Hair follicle dermal papilla cell (primary cell): ENCODE data around the gene DNAJC25. TPM values are rescaled to one million over a fixed set of nuclear protein-coding genes. Genes with fewer than 3 reads are reported as not detected.

Source experiments
- total RNA-seq: library from RNA; depleted of rRNA; stranded (reverse); fragments of >200 nt; gene quantifications from 2 replicates; pipeline ENCODE4 v1.2.3, GENCODE V29; 2012

The DNAJC25 gene
- total RNA-seq = 5.7 and 6.6 TPM in 2 replicates

GRCh38 chr9:111631214-111631971, at the start of gene DNAJC25:
Gene DNAJC25 (plus strand): TSS chr9:111631334. CDS start chr9:111631408, 74 bp downstream.

GRCh38 chr9:111599092-111599954, 31.8 kb upstream of the DNAJC25 start, which contains the start of gene PTGR1:
Gene PTGR1 (minus strand): TSS chr9:111599647. CDS start chr9:111597422, 2,225 bp downstream.

GRCh38 chr9:111661150-111661801, 30.1 kb downstream of the DNAJC25 start, which contains the start of gene GNG10:
Gene GNG10 (plus strand): TSS chr9:111661605. CDS start chr9:111661635, 30 bp downstream.

Other genes starting within 250 kb of the DNAJC25 start
- 90.5 and 104 TPM in 2 replicates for gene ECPAS, start 147.0 kb upstream of the DNAJC25 start, total RNA-seq
- gene ZNF483, start 106.2 kb upstream of the DNAJC25 start, total RNA-seq = 3.1 and 4.4 TPM in 2 replicates
- 35.9 and 43.5 TPM in 2 replicates for gene PTGR1, start 31.7 kb upstream of the DNAJC25 start, total RNA-seq
- 63.0 and 74.1 TPM in 2 replicates for gene GNG10, start 30.3 kb downstream of the DNAJC25 start, total RNA-seq
- under 0.01 TPM in 1 of 2 replicates, not detected in the other for gene SHOC1, start 163.6 kb downstream of the DNAJC25 start, total RNA-seq